NT2/D1 (cell line): ENCODE results near the gene AGFG2.

Experiments used
- SUZ12 ChIP-seq: IDR thresholded peaks from 2 replicates; pipeline ENCODE4 v1.6.1; 2011; ENCODE audit not compliant: insufficient read length, insufficient read depth; ENCODE audit errors: extremely low read depth
- YY1 ChIP-seq: IDR thresholded peaks from 2 replicates; pipeline ENCODE4 v1.6.1; 2011; ENCODE audit not compliant: insufficient read length, insufficient read depth
- ZNF274 ChIP-seq: IDR thresholded peaks from 2 replicates; pipeline ENCODE4 v1.6.1; 2011; ENCODE audit warnings: mild to moderate bottlenecking, low read depth, low read length

DNA sequence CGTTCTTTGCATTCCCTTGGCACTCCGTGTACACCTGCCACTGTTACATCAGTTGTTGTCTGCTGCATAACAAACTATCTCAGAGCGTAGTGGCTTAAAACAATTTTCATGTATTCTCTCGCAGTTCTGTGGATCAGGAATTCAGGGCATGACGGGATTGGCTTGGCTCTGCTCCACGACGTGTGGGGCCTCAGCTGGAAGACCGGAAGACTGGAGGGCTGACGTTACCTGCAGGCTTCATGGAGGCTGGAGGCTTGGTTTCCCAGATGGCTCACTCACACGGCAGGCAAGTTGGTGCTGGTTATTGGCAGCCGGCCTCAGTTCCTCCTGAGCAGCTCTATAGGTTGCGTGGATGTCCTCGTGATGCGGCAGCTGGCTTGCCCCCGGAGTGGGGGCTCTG lies 29.8 kb upstream of the AGFG2 start:
- TF ChIP-seq ZNF274 = no peak
- TF ChIP-seq SUZ12 = no peak
- TF ChIP-seq YY1 = no peak
